Erythroblast (primary cell): ENCODE measurements around the gene OR51B2.

ENCODE experiments used
- GATA1 ChIP-seq: IDR thresholded peaks from 2 replicates; pipeline ENCODE4 v1.6.1; 2011; ENCODE audit warnings: low read depth, mild to moderate bottlenecking, control low read depth, low read length, moderate library complexity
- POLR2A ChIP-seq: IDR thresholded peaks from 2 replicates; pipeline ENCODE4 v1.6.1; 2011; ENCODE audit warnings: mild to moderate bottlenecking, low read length

DNA sequence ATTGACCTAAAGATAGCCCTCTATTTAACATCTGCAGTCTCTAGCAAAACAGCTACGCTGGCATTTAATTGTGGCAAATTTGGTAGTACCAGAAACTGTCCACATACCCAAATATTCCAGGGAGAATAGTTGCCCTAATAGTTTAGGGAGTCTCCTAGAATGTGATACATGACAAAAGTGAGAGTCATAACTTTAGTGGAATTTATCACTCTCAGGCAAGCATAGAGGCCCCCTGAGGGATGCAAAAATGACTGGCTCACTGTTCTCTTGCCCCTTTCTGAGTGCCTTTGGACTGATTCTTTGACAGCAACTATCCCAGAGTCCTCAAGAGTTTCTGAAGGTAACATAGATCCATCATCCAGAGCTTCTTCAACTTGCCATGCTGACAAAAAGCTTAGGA, 20.1 kb downstream of the OR51B2 start:
- TF ChIP-seq POLR2A (no peak), GATA1 (no peak)
